ENCODE results near the gene MTX2. TPM values are rescaled to one million over a fixed set of nuclear protein-coding genes. Genes with fewer than 3 reads are reported as not detected.

Gene MTX2
- total RNA-seq, 1 donor from 2014 or later, result 19.4 TPM

- H3K27me3 Mint-ChIP-seq (ENCODE audit: low read depth), result no peaks in the 10 kb centered on the region
- H3K4me3 Mint-ChIP-seq (ENCODE audit: unreplicated experiment), result no peak overlapping the region
- no peaks in the 10 kb centered on the region for H3K9me3 Mint-ChIP-seq (ENCODE audit: low read depth)
- H3K4me1 Mint-ChIP-seq (ENCODE audit: low read depth), result peaks cover 12% of the 10 kb centered on the region
- no peaks in the 10 kb centered on the region for H3K36me3 Mint-ChIP-seq (ENCODE audit: low read depth)
- no peak for DNase-seq (ENCODE audit: low spot score)
- TF ChIP-seq CTCF (IDR thresholded peaks at IDR 0.05), result no peak
- H3K27ac Mint-ChIP-seq (ENCODE audit: unreplicated experiment), result no peak overlapping the region
These were observed 15.3 kb downstream of the MTX2 start for GRCh38 chr2:176284461-176285049.

GRCh38 chr2:176285321-176285720 is 16.1 kb downstream of the MTX2 start:
- Mint-ChIP-seq H3K4me1 (ENCODE audit: low read depth) (peaks cover 12% of the 10 kb centered on the region), H3K36me3 (ENCODE audit: low read depth) (no peaks in the 10 kb centered on the region), H3K9me3 (ENCODE audit: low read depth) (no peaks in the 10 kb centered on the region), H3K27ac (ENCODE audit: unreplicated experiment) (no peak overlapping the region), H3K27me3 (ENCODE audit: low read depth) (no peaks in the 10 kb centered on the region), H3K4me3 (ENCODE audit: unreplicated experiment) (no peak overlapping the region)
- TF ChIP-seq CTCF (IDR thresholded peaks at IDR 0.05), result no peak
- DNase-seq (ENCODE audit: low spot score), result no peak

- Mint-ChIP-seq H3K36me3 (ENCODE audit: low read depth) (no peaks in the 10 kb centered on the region), H3K9me3 (ENCODE audit: low read depth) (no peaks in the 10 kb centered on the region)
These were observed 22.1 kb downstream of the MTX2 start for GRCh38 chr2:176291335-176291734.

GRCh38 chr2:176291809-176292283 is 22.6 kb downstream of the MTX2 start:
- TF ChIP-seq CTCF (IDR thresholded peaks at IDR 0.05), result no peak
- Mint-ChIP-seq H3K9me3 (ENCODE audit: low read depth) (no peaks in the 10 kb centered on the region), H3K36me3 (ENCODE audit: low read depth) (no peaks in the 10 kb centered on the region), H3K4me3 (ENCODE audit: unreplicated experiment) (no peak overlapping the region), H3K27ac (ENCODE audit: unreplicated experiment) (no peak overlapping the region), H3K27me3 (ENCODE audit: low read depth) (no peaks in the 10 kb centered on the region), H3K4me1 (ENCODE audit: low read depth) (peaks cover 7% of the 10 kb centered on the region)
- no peak for DNase-seq (ENCODE audit: low spot score)

More at GRCh38 chr2:176291335-176291734, 22.1 kb downstream of the MTX2 start:
- no peak for DNase-seq (ENCODE audit: low spot score)
- H3K4me1 Mint-ChIP-seq (ENCODE audit: low read depth), result peaks cover 5% of the 10 kb centered on the region
- no peak for TF ChIP-seq CTCF (IDR thresholded peaks at IDR 0.05)
- no peak overlapping the region for H3K4me3 Mint-ChIP-seq (ENCODE audit: unreplicated experiment)
- no peak overlapping the region for H3K27ac Mint-ChIP-seq (ENCODE audit: unreplicated experiment)
- H3K27me3 Mint-ChIP-seq (ENCODE audit: low read depth), result no peaks in the 10 kb centered on the region

GRCh38 chr2:176292608-176293007 is 23.4 kb downstream of the MTX2 start:
- Mint-ChIP-seq H3K27me3 (ENCODE audit: low read depth) (no peaks in the 10 kb centered on the region), H3K9me3 (ENCODE audit: low read depth) (no peaks in the 10 kb centered on the region), H3K4me1 (ENCODE audit: low read depth) (peaks cover 7% of the 10 kb centered on the region), H3K4me3 (ENCODE audit: unreplicated experiment) (no peak overlapping the region), H3K27ac (ENCODE audit: unreplicated experiment) (no peak overlapping the region), H3K36me3 (ENCODE audit: low read depth) (no peaks in the 10 kb centered on the region)
- no peak for DNase-seq (ENCODE audit: low spot score)
- no peak for TF ChIP-seq CTCF (IDR thresholded peaks at IDR 0.05)

Data from chondrocyte (in vitro differentiated cells).